Activated CD4-positive, alpha-beta T cell treated with anti-CD3 and anti-CD28 coated beads, Interleukin-10, Interleukin-2, amounts not matched to agents 100 ng/mL and 50 ng/mL, durations not matched to agents 16 hours and 8 hours (primary cell): Measurements from ENCODE around the gene SLC25A15.
A peak's percentile ranks its signal among the peaks of the same experiment; 100 is the strongest.
"Not testable (repeated sequence)": the region's sequence is repeated elsewhere in the genome, so short reads cannot be mapped to it uniquely, and the experiment has no call there.

Experiments
- DNase-seq: peaks from one replicate; pipeline ENCODE4 v3.0.0-alpha.2; 2020

SLC25A15 gene

DNA sequence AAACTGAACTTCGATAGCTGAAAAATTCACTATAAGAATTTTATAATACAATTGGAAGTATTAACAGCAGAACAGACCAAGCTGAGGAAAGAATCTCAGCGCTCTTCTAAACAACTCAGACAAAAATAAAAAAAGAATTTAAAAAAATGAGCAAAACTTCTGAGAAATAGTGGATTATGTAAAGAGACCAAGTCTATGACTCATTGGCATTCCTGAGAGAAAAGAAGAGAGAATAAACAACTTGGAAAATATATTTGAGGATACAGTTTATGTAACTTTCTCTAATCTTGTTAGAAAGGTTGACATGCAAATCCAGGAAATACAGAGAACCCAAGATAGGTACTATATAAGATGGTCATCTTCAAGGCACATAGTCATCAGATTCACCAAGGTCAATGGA, 25.4 kb downstream of the SLC25A15 start:
- DNase-seq: no peak

DNA sequence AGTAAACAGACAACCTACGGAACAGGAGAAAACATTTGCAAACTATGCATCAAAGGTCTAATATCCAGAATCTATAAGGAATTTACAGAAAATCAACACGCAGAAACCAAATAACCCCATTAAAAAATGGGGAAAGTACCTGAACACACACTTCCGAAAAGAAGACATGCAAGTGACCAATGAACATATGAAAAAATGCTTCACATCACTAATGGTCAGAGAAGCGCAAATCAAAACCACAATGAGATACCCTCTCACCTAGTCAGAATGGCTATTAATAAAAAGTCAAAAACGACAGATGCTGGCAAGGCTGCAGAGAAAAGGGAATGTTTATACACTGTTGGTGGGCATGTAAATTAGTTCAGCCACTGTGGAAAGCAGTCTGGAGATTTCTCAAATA, 29.5 kb downstream of the SLC25A15 start:
- DNase-seq: no peak

GRCh38 chr13:40819797-40820315, 30.4 kb downstream of the SLC25A15 start:
- DNase-seq: peak; percentile 38

DNA sequence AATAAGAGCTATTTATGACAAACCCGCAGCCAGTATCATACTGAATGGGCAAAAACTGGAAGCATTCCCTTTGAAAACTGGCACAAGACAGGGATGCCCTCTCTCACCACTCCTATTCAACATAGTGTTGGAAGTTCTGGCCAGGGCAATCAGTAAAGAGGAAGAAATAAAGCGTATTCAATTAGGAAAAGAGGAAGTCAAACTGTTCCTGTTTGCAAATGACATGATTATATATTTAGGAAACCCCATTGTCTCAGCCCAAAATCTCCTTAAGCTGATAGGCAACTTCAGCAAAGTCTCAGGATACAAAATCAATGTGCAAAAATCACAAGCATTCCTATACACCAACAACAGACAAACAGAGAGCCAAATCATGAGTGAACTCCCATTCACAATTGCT, 50.3 kb downstream of the SLC25A15 start:
- DNase-seq: not testable (repeated sequence)

- not testable (repeated sequence) for DNase-seq
Observed at GRCh38 chr13:40840955-40841354, 51.5 kb downstream of the SLC25A15 start.
